Measurements from ENCODE around the gene SALL3.

DNA sequence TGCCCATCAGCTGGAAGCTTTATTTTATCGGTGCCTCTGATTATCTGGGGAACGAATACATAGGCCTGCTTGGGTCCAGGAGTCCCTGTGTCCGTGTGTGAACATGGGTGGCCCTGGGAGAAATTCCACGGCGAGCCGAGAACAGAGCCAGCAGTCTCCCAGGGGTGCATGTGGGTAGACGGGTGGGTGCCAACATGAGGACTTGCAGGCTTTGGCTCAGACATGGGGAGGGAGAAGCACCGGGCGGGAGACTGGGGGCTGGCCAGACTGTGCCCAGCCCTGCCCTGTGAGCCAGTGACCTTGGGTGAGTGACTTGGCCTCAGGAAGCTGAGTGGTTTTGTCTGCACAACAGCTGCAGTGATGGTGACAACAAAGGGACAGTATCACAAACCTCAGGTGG is 44.2 kb upstream of the SALL3 start:
- TF ChIP-seq, protein P1, sequence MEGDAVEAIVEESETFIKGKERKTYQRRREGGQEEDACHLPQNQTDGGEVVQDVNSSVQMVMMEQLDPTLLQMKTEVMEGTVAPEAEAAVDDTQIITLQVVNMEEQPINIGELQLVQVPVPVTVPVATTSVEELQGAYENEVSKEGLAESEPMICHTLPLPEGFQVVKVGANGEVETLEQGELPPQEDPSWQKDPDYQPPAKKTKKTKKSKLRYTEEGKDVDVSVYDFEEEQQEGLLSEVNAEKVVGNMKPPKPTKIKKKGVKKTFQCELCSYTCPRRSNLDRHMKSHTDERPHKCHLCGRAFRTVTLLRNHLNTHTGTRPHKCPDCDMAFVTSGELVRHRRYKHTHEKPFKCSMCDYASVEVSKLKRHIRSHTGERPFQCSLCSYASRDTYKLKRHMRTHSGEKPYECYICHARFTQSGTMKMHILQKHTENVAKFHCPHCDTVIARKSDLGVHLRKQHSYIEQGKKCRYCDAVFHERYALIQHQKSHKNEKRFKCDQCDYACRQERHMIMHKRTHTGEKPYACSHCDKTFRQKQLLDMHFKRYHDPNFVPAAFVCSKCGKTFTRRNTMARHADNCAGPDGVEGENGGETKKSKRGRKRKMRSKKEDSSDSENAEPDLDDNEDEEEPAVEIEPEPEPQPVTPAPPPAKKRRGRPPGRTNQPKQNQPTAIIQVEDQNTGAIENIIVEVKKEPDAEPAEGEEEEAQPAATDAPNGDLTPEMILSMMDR (IDR thresholded peaks at IDR 0.05; ENCODE audit: extremely low read depth in 1 of 2, insufficient read depth in 1 of 2, low read depth in 1 of 2, low read length in 2 of 2): no peak
- TF ChIP-seq MYC (IDR thresholded peaks at IDR 0.05; ENCODE audit: low read depth, low read length): no peak
- TF ChIP-seq POLR2A (IDR thresholded peaks at IDR 0.05; ENCODE audit: low read depth, low read length): no peak
- no peak for TF ChIP-seq POLR2AphosphoS5 (IDR thresholded peaks at IDR 0.05; ENCODE audit: insufficient read depth, low read depth, low read length)
- TF ChIP-seq, protein P2, sequence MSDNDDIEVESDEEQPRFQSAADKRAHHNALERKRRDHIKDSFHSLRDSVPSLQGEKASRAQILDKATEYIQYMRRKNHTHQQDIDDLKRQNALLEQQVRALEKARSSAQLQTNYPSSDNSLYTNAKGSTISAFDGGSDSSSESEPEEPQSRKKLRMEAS (IDR thresholded peaks at IDR 0.05; ENCODE audit: insufficient read depth, insufficient read length): no peak
- no peak for TF ChIP-seq EZH2 (IDR thresholded peaks at IDR 0.05; ENCODE audit: borderline replicate concordance, low read depth, low read length, severe bottlenecking)
- TF ChIP-seq JUN (IDR thresholded peaks at IDR 0.05; ENCODE audit: borderline replicate concordance, insufficient read depth, insufficient read length, low read depth): no peak

Measured in endothelial cell of umbilical vein (primary cell).